Stimulated activated CD4-positive, alpha-beta T cell treated with anti-CD3 and anti-CD28 coated beads, Interleukin-2, amount 100 ng/mL, for 48 hours (primary cell): ENCODE results near the gene UBR3.
"Not testable (repeated sequence)": the region's sequence is repeated elsewhere in the genome, so short reads cannot be mapped to it uniquely, and the experiment has no call there.

Source experiments
- DNase-seq, 2 donors: peaks; one replicate each; pipeline ENCODE4 v3.0.0-alpha.2; 2020

The UBR3 gene

DNA sequence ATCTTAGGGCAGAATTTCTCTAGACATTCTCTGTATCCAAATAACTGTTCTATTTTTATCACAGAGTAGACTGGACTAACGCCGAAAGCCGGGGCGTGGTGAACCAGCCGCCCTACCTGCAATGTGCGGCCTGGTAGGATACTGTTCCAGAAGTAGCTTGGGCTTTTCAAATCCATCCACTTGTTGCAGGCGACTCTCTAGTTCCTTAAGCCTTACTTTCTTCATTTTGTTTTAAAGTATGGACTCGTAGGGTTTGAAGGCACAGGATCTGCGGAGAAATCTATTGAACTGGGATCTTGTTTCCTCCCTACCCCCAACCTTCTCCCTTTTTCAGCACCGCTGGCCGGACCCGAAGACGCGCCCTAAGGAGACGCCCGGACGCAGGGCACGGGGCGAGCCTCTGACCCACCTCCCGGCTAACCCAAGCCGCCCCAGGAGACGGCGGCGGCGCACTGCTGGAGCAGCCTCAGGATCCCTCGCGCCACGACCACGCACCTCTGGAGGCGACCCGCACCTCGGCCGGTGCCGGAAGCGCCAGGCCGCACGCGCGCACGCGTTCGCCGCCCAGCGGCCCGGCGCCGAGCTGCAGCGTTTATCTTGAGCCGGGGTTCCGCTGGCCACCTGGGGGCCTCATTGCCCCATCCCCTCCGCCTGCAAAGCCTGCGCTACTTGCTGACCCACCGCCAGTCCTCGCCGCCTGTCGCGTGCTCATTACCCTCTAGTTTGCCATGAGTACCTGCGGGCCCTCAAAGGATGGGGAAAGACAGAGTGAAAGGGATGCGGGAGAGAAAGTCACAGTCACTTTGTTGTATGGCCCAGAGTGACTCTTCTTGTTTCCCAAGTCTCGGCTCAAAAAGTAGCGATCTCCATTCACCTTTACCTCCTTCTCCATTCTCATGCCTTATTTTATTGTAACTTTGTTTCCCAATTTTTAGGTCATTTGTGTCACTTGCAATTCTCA lies 2.6 kb upstream of the UBR3 start, which contains the start of gene METTL5:
Gene METTL5 (minus strand): TSS at position 533 of the 961 bp plus-strand sequence. CDS start 308 bp downstream, at position 225.
- DNase-seq = peak; percentile 81 to 82

DNA sequence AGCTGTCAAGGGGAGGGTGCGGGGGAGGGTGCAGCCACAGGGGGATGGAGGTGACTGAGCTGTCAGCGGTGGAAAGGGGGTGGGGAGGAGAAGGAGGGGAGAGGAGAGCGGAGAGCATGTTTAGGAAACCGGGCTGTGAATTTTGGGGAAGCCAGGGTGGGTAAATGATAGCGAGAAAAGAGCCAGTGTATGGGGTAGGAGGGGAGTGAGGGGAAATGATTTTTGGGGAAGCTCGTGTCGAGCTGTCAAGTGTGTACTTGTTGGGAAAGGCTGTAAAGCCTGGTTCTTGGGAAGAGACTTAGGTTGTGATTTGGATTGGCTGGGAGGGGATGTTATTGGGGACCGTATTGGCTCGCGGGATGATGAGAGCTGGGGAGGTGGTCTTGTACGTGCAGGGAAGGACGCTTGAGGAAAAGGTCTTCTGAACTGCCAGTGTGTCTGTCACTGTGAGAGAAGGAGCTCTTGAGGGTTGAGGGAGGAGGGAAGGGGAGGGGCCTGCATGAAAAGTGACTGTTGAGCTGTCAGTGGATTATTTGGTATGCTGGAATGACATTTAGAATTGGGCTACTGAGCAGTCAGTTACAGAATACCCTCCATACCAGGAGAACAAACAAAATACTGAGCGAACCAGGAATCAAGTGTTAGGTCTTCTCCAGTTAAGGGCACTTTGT lies 1.0 kb downstream of the UBR3 start:
- peak; percentile 23 to 25 for DNase-seq

DNA sequence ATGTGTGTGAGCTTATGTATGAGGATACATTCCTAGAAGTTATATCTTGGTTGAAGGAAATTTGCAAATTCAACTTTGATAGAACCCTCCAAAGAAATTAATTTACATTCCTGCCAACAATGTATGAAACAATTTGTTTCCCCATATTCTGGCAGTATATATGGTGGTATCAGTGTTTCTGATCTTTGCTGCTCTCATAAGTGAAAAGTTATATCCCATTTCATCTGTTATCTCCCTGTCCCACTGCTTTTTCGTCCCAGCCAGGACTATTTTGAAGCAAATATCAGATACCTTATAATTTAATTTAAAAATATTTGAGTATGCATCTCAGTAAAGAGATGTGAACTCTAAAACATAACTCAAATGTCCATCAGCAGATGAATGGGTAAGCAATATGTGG lies 7.1 kb downstream of the UBR3 start:
- DNase-seq = no peak

- no peak for DNase-seq
Measured at GRCh38 chr2:169838743-169839489, 11.7 kb downstream of the UBR3 start.

DNA sequence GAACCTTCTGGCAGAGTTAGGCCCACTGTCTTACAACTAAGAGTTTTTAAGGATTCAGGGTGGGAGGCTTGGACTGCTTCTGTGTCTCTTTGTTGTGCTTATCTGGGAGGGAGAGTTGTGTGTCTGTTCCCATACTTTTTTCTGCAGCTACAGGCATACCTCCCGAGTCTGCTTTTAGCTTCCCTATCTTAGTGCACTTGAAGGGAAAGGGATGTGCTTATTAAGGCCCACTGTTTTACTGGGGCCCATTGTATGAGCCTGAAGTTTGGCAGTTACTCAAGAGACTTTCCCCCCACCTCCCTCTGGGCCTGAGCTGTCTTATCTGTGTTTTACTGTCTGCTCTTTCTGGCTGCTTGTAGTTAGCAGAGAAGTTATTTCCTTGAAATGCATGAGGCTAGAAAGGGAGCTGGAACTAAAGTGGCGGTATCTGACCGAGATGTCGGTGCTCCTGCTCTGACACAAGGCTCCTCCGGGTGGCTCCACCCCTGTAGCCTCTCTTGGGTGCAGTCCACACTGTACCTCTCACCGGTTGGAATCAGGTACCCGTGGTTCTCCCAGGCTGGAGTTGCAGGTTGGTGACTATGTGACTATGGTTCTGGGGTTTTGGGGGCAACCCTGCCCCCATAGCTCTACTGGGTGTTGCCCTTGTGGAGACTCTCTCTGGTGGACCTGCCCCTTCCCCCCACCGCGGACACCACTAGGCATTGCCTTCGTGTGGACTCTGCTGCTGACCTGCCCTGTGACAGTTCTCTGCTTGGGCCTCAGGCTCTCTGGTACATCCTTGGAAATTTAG lies 12.9 kb downstream of the UBR3 start:
- DNase-seq = no peak

GRCh38 chr2:169840747-169841142 lies 13.5 kb downstream of the UBR3 start:
- DNase-seq = no peak

DNA sequence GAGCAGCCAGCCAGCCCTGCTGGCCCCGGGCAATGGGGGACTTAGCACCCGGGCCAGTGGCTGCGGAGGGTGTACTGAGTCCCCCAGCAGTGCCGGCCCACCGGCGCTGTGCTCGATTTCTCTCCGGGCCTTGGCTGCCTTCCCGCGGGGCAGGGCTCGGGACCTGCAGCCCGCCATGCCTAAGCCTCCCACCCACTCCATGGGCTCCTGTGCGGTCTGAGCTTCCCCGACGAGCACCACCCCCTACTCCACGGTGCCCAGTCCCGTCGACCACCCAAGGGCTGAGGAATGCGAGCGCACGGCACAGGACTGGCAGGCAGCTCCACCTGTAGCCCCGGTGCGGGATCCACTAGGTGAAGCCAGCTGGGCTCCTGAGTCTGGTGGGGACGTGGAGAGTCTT lies 14.4 kb downstream of the UBR3 start:
- DNase-seq = not testable (repeated sequence)

DNA sequence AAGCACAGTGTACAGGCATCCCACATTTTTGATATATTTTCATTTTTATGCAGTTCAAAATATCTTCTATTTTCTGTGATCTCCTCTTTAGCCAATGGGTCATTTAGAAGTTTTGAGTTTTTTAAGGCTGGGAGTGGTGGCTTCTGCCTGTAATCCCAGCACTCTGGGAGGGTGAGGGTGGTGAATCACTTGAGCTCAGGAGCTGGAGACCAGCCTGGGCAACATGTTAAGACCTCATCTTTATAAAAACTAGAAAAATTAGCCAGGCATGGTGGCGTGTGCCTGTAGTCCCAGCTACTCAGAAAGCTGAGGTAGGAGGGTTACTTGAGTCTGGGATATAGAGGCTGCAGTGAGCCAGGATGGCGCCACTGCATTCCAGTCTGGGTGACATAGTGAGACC lies 17.8 kb downstream of the UBR3 start:
- DNase-seq = no peak

GRCh38 chr2:169848959-169849693 lies 21.9 kb downstream of the UBR3 start:
- DNase-seq = not testable (repeated sequence)

DNA sequence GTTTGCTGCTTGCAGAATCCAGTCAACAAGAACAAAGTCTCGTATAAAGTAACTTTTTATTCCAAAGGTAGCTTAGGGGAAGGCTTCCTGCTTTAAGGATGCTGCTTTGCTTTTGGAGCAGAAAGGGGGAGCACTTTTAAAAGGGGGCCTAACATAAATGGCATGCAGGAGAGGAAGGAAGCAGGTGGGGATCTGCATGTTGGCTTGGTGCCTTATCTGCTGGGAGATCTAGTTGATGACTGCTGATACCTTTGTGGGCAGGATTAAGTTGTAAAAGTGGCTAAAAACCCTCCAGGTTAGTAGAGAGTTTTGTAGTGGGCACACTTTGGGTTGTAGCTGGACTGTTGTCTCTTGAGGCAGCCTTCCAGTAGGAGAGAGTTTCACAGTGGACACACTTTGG lies 22.5 kb downstream of the UBR3 start:
- DNase-seq = no peak

DNA sequence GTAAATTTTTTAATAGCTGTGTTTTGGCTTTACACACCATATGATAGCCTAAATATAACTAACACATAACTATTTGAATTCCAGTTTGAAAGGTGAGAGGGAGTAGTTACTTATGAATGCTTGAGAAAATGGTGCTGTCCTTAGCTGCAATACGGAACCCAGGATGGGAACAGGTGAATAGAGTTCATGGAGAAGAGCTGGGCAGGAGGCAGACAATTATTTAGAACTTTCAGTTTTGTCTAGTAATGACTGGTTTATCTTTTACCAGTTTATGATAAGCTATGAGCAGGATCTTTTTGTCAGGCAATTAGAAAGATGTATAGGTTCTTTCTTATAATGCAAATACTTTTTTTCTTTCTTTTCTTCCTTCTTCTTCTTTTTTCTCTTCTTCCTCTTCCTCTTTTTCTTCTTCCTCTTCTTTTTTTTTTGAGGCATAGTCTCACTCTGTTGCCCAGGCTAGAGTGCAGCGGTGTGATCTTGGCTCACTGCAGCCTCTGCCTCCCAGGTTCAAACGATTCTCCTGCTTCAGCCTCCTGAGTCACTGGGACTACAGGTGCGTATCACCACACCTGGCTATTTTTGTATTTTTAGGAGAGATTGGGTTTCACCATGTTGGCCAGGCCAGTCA lies 25.9 kb downstream of the UBR3 start:
- DNase-seq = no peak

- not testable (repeated sequence) for DNase-seq
Measured at GRCh38 chr2:169855281-169856258, 28.3 kb downstream of the UBR3 start.

- no peak for DNase-seq
Measured at GRCh38 chr2:169859423-169859822, 32.2 kb downstream of the UBR3 start.

DNA sequence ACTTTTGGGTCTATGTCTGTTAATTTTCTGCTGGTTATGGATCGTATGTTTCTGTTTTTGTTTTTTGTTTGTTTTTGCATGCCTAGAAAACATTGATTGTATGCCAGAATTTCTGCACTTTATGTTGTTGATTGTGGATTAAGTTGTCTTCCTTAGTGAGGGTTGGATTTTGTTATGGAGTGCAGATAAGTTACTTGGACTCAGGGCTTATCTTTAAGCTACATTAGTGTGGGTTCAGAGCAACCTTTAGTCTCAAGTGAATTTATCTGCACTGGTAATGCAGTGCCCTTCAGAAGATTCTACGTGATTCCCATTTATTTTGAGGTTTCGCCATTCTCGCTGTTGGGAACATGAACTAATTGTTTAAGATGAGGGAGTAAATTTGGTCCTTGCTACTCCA lies 32.9 kb downstream of the UBR3 start:
- DNase-seq = no peak

DNA sequence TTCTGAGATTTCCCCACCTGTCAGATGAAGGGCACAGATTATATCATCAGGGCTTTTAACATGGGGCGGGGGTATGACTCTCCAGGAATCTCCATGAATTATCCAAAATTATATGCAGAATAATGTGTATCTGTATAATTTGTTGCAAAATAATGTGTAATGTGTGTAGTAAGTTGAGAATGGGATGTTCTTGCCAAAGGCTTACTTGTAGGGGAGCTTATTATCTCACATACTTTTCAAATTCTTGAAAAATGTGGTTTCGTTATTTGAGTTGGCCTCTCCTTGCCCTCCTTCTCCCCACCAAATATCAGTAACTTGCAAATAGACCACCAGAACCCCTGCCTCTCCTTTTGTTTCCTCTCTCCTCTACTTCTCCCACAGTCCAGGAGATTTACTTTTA lies 35.6 kb downstream of the UBR3 start:
- DNase-seq = no peak

DNA sequence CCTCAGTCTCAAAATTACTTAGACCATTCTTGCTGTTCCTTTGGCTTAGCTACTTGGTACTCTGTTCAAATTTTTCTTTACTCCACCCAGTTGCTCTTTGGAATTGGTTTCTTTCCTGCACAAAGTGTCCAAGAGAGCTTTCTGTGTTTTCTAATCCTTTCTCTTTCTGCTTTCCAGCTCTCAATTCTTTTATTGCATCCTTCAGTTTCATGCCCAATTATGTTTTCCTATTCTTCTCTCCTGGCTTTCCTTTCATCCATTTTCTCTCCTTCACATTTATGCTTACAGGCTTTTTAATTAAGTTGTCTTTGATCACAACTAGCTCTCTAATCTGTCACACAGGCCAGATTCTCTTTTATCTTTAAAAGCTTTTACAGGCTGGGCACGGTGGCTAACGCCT lies 38.2 kb downstream of the UBR3 start:
- no peak for DNase-seq

GRCh38 chr2:169866230-169866629 lies 39.0 kb downstream of the UBR3 start:
- DNase-seq = not testable (repeated sequence)

DNA sequence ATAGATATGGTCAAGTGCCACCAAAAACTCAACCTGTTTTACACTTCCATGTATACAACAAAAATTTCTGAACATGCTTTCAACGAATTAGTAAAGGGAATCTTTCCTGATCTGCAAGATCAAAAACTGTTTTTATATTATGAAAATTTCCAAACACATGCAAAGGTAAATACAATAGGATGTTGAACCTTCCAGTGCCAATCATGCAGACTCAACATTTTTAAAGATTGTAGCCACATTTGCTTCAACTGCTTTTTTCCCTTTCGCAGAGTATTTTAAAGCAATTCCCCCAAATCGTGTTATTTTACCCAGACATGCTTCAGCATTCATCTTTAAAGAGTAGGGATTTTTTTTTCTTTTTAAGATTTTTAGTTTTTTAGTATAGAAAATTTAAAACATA lies 40.3 kb downstream of the UBR3 start:
- no peak for DNase-seq

DNA sequence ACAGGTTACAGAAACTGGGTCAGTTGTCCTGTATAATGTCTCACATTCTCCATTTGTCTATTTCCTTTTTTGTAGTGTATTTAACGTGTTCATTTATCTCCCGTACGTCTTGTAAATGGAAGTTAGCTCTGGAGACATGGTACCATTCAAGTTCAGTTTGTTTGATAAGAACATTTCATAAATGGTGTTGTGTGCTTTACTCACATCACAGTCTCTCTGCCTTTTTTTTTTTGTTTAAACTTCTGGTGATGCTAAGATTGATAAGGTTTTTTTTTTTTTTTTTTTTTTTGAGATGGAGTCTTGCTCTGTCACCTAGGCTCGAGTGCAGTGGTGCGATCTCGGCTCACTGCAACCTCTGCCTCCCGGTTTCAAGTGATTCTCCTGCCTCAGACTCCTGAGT lies 41.7 kb downstream of the UBR3 start:
- no peak for DNase-seq

DNA sequence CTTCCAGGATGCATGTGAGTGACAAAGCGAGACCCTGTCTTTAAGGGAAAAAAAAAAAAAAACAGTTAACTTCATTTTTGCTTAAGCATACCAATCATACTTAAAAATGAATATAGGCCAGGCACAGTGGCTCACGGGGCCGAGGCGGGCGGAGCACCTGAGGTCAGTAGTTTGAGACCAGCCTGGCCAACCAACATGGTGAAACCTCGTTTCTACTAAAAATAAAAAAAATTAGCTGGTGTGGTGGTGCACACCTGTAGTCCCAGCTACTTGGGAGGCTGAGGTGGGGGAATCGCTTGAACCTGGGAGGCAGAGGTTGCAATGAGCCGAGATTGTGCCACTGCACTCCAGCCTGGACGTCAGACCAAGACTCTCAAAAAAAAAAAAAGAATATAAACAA lies 44.1 kb downstream of the UBR3 start:
- not testable (repeated sequence) for DNase-seq
